ENCODE results near the gene NELFB. TPM values are rescaled to one million over a fixed set of nuclear protein-coding genes. Genes with fewer than 3 reads are reported as not detected.

The NELFB gene
- total RNA-seq, 4 donors from 2014 or later: 26.1 to 41.4 (median 35.2) TPM

DNA sequence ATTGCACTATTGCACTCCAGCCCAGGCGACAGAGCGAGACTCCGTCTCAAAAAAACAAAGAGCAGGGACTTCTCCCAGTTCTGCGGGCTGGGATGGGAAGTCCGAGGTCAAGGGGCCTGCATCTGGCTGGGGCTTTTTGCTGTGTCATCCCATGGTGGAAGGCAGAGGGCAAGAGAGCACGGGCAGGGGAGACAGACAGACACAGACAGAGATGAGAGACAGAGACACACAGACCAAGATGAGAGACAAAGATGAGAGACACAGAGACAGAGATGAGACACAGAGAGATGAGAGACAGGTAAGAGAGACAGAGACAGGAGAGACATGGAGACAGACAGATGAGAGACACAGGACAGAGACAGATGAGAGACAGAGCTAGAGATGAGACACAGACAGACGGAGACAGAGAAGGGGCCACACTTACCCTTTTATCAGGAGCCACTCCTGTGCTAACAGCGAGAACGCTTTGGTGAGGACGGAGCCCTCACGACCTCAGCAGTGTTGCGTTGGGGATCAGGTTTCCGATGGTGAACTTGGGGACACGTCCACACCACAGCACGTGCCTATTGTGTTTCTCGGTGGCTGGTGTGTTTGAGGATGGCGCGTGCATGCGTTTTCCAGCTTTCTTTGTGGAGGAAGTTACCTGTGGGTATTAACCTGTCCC is 13.5 kb downstream of the NELFB start:
- Histone ChIP-seq H3K27me3 (no peaks in the 10 kb centered on the region), H3K4me1 (peaks cover 0 to 60% (median 15%) of the 10 kb centered on the region in 3 donors), H3K27ac (peak overlapping the region in 3 of 4 donors; percentile 31 to 70 (median 68)), H3K4me3 (peak overlapping the region in 1 of 4 donors; percentile 33), H3K36me3 (peaks cover 33 to 98% (median 38%) of the 10 kb centered on the region in 3 donors), H3K9me3 (no peaks in the 10 kb centered on the region)
- no peak for TF ChIP-seq POLR2A (IDR thresholded peaks at IDR 0.05)
- TF ChIP-seq, protein P1, sequence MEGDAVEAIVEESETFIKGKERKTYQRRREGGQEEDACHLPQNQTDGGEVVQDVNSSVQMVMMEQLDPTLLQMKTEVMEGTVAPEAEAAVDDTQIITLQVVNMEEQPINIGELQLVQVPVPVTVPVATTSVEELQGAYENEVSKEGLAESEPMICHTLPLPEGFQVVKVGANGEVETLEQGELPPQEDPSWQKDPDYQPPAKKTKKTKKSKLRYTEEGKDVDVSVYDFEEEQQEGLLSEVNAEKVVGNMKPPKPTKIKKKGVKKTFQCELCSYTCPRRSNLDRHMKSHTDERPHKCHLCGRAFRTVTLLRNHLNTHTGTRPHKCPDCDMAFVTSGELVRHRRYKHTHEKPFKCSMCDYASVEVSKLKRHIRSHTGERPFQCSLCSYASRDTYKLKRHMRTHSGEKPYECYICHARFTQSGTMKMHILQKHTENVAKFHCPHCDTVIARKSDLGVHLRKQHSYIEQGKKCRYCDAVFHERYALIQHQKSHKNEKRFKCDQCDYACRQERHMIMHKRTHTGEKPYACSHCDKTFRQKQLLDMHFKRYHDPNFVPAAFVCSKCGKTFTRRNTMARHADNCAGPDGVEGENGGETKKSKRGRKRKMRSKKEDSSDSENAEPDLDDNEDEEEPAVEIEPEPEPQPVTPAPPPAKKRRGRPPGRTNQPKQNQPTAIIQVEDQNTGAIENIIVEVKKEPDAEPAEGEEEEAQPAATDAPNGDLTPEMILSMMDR (IDR thresholded peaks at IDR 0.05): no peak
- intact Hi-C loops (cut with DNase I): no loop called here
- 57 to 71% methylated on average over 14 to 18 of the region's 19 CpGs for WGBS, 2 donors
- no peak for DNase-seq

- DNase-seq: no peak
- peaks cover 6 to 66% (median 20%) of the 10 kb centered on the region in 3 donors for H3K4me1 ChIP-seq
- peak in 1 of 4 donors; percentile 35 for TF ChIP-seq POLR2A (IDR thresholded peaks at IDR 0.05)
- TF ChIP-seq, protein P1 (IDR thresholded peaks at IDR 0.05): peak in 1 of 6 experiments; percentile 6
- peaks cover 28 to 92% (median 32%) of the 10 kb centered on the region in 3 donors for H3K36me3 ChIP-seq
- peak overlapping the region in 1 of 4 donors; percentile 33 for H3K4me3 ChIP-seq
- intact Hi-C loops (cut with DNase I): no loop called here
- peak overlapping the region; percentile 31 to 70 (median 50) for H3K27ac ChIP-seq
- no peaks in the 10 kb centered on the region for H3K27me3 ChIP-seq
- H3K9me3 ChIP-seq: no peaks in the 10 kb centered on the region
- 40 to 50% methylated on average over 14 to 17 of the region's 17 CpGs for WGBS, 2 donors
Observed at GRCh38 chr9:137269231-137269772, 14.2 kb downstream of the NELFB start.

GRCh38 chr9:137270929-137271695 is 16.0 kb downstream of the NELFB start:
- no peaks in the 10 kb centered on the region for H3K27me3 ChIP-seq
- H3K36me3 ChIP-seq: peaks cover 21 to 74% (median 24%) of the 10 kb centered on the region in 3 donors
- intact Hi-C loops (cut with DNase I): no loop called here
- no peak overlapping the region for H3K4me3 ChIP-seq
- TF ChIP-seq, protein P1 (IDR thresholded peaks at IDR 0.05): no peak
- 71 to 79% methylated on average over 14 to 19 of the region's 32 CpGs for WGBS, 2 donors
- peaks cover 16 to 84% (median 29%) of the 10 kb centered on the region in 3 donors for H3K4me1 ChIP-seq
- no peak for DNase-seq
- H3K9me3 ChIP-seq: no peaks in the 10 kb centered on the region
- H3K27ac ChIP-seq: no peak overlapping the region

DNA sequence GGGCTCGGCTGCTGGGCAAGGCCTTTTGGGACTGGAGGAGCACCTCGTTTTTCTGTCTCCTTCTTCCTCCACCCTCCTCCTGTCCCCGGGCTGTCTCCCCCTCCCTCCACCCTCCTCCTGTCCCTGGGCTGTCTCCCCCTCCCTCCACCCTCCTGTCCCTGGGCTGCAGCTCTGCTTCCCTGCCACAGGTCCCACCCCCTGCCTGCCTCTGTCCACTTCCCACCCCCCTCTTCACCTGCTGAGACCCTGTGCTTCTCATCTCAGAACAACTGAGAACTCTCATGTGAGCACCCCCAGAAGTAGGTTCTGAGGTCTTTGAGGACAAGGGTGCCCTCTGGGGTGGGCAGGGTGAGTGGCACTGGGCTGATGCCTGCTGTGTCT is 16.6 kb downstream of the NELFB start:
- H3K27ac ChIP-seq: no peak overlapping the region
- intact Hi-C loops (cut with DNase I): no loop called here
- WGBS, 2 donors: 17 to 43% methylated on average over 3 of the region's 3 CpGs
- TF ChIP-seq POLR2A (IDR thresholded peaks at IDR 0.05): no peak
- TF ChIP-seq, protein P1 (IDR thresholded peaks at IDR 0.05): no peak
- no peaks in the 10 kb centered on the region for H3K27me3 ChIP-seq
- peaks cover 22 to 90% (median 35%) of the 10 kb centered on the region in 3 donors for H3K4me1 ChIP-seq
- H3K4me3 ChIP-seq: no peak overlapping the region
- H3K9me3 ChIP-seq: no peaks in the 10 kb centered on the region
- DNase-seq: no peak
- H3K36me3 ChIP-seq: peaks cover 16 to 68% (median 18%) of the 10 kb centered on the region in 3 donors
